Lung (tissue), 12 donors: Measurements from ENCODE around the gene ALCAM. TPM values are rescaled to one million over a fixed set of nuclear protein-coding genes. Genes with fewer than 3 reads are reported as not detected.

ENCODE experiments used
- ATAC-seq: fragments of 200-7000 bp; cut with Tn5 transposase; one replicate; pipeline ENCODE4 v1.9.1; 2020; ENCODE audit warnings: moderate number of reproducible peaks; ENCODE audit not compliant: insufficient read depth, low FRiP score
- DNase-seq, 3 donors: peaks; one replicate each; pipeline ENCODE4 v3.0.0-alpha.2; 2013 to 2017
- H3K27ac ChIP-seq, 2 donors: one replicate each; pipeline ENCODE4 v1.5.1; 2013; ENCODE audit warnings: mild to moderate bottlenecking in 2 of 2, moderate library complexity in 2 of 2, control low read depth in 1 of 2, inconsistent platforms in 1 of 2, low read depth in 1 of 2, low read length in 1 of 2
- H3K27me3 ChIP-seq, 3 donors: one replicate each; pipeline ENCODE4 v1.5.1; 2013; ENCODE audit warnings: low read length in 2 of 3; ENCODE audit not compliant: control insufficient read depth in 3 of 3, insufficient read depth in 3 of 3
- H3K36me3 ChIP-seq, 4 donors: one replicate each; pipeline ENCODE4 v1.5.1; 2013; ENCODE audit warnings: low read length in 4 of 4, mild to moderate bottlenecking in 1 of 4, moderate library complexity in 1 of 4; ENCODE audit not compliant: control insufficient read depth in 4 of 4, insufficient read depth in 4 of 4
- H3K4me1 ChIP-seq, 5 donors: one replicate each; pipeline ENCODE4 v1.5.1; 2013; ENCODE audit warnings: low read length in 5 of 5, mild to moderate bottlenecking in 2 of 5, moderate library complexity in 1 of 5; ENCODE audit not compliant: control insufficient read depth in 5 of 5, insufficient read depth in 5 of 5
- H3K4me3 ChIP-seq: one replicate; pipeline ENCODE4 v1.5.1; 2013; ENCODE audit warnings: mild to moderate bottlenecking, control low read depth, moderate library complexity
- H3K9ac ChIP-seq, 2 donors: one replicate each; pipeline ENCODE4 v1.5.1; 2013; ENCODE audit warnings: low read length in 2 of 2, control low read depth in 1 of 2; ENCODE audit not compliant: insufficient read depth in 1 of 2
- H3K9me3 ChIP-seq, 4 donors: one replicate each; pipeline ENCODE4 v1.5.1; 2013; ENCODE audit warnings: low read length in 3 of 4, mild to moderate bottlenecking in 1 of 4, moderate library complexity in 1 of 4; ENCODE audit not compliant: control insufficient read depth in 4 of 4, insufficient read depth in 3 of 4
- CTCF ChIP-seq: IDR thresholded peaks from 2 replicates; pipeline ENCODE4 v1.5.1; 2012; ENCODE audit warnings: mild to moderate bottlenecking; ENCODE audit errors: control extremely low read depth, extremely low read depth
- WGBS, 2 donors: extraction: QIAGEN DNeasy Blood & Tissue Kit; methylation state at CpG; one replicate each; pipeline ENCODE4 v1.1.7; 2013; 5-methylcytosine and 5-hydroxymethylcytosine counted together
- polyA plus RNA-seq, 2 donors: library from polyadenylated mRNA; stranded (reverse); fragments of 200-250 nt; gene quantifications; one replicate each; pipeline ENCODE4 v1.2.1, GENCODE V29; 2013
- total RNA-seq, 2 donors: library from RNA; depleted of rRNA in 1 of 2; stranded (reverse); fragments of >200 nt in 1 of 2; gene quantifications; one replicate each; pipeline ENCODE4 v1.2.1, GENCODE V29; 2014 to 2021
- donor health status: control.
- donor health status: control.
- donor health status: Bipolar disorder and iron deficiency.
- donor health status: healthy.
- donor health status: DM: yes; HTN: yes; CAD: no.

Gene ALCAM
- total and polyA plus RNA-seq, 4 donors: 55.9 to 252 (median 109) TPM

- H3K9ac ChIP-seq: no peak overlapping the region
- 65 to 84% methylated on average over 2 of the region's 2 CpGs for WGBS, 2 donors
- DNase-seq (no peak), ATAC-seq (no peak)
- H3K4me1 ChIP-seq: peaks cover 0 to 4% (median 3%) of the 10 kb centered on the region in 5 donors
- H3K27me3 ChIP-seq: no peaks in the 10 kb centered on the region
- no peak overlapping the region for H3K27ac ChIP-seq
- no peaks in the 10 kb centered on the region for H3K36me3 ChIP-seq
- H3K9me3 ChIP-seq: no peaks in the 10 kb centered on the region
- no peak overlapping the region for H3K4me3 ChIP-seq
- no peak for TF ChIP-seq CTCF
These were observed 10.3 kb upstream of the ALCAM start for GRCh38 chr3:105356396-105356795.

- H3K36me3 ChIP-seq: no peaks in the 10 kb centered on the region
- no peak overlapping the region for H3K4me3 ChIP-seq
- 81 to 92% methylated on average over 1 of the region's 1 CpG for WGBS, 2 donors
- no peak overlapping the region for H3K9ac ChIP-seq
- TF ChIP-seq CTCF: no peak
- H3K9me3 ChIP-seq: no peaks in the 10 kb centered on the region
- H3K4me1 ChIP-seq: peaks cover 0 to 4% (median 3%) of the 10 kb centered on the region in 5 donors
- no peaks in the 10 kb centered on the region for H3K27me3 ChIP-seq
- no peak for ATAC-seq
- DNase-seq: no peak
- no peak overlapping the region for H3K27ac ChIP-seq
These were observed 9.7 kb upstream of the ALCAM start for GRCh38 chr3:105356988-105357387.

- Histone ChIP-seq H3K4me1 (peaks cover 0 to 2% (median 0%) of the 10 kb centered on the region in 5 donors), H3K36me3 (no peaks in the 10 kb centered on the region), H3K4me3 (no peak overlapping the region), H3K27me3 (no peaks in the 10 kb centered on the region), H3K9ac (no peak overlapping the region), H3K27ac (no peak overlapping the region), H3K9me3 (no peaks in the 10 kb centered on the region)
- DNase-seq (no peak), ATAC-seq (no peak)
- 87 to 92% methylated on average over 5 of the region's 5 CpGs for WGBS, 2 donors
- TF ChIP-seq CTCF: no peak
These were observed 7.5 kb upstream of the ALCAM start for GRCh38 chr3:105359098-105359762.

DNA sequence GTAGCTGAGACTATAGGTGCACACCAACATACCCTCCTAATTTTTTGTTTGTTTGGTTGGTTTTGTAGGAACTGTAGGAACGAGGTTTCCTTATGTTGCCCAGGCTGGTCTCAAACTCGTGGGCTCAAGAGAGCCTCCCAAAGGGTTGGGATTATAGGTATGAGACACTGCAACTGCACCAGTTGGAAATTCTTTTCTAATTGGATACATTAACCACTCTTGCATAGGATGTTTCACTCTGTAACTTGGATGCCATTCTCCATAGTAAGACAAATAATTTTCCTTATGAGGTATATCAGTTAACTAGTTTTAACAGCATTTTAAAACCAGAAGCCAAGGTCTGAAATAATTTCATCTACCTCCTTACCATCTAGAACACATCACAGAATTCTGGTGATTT, 6.7 kb upstream of the ALCAM start:
- DNase-seq: no peak
- H3K36me3 ChIP-seq: no peaks in the 10 kb centered on the region
- no peak overlapping the region for H3K27ac ChIP-seq
- peaks cover 0 to 2% (median 0%) of the 10 kb centered on the region in 5 donors for H3K4me1 ChIP-seq
- WGBS, 2 donors: 84 to 91% methylated on average over 2 of the region's 2 CpGs
- no peak for TF ChIP-seq CTCF
- H3K4me3 ChIP-seq: no peak overlapping the region
- H3K27me3 ChIP-seq: no peaks in the 10 kb centered on the region
- H3K9me3 ChIP-seq: no peaks in the 10 kb centered on the region
- H3K9ac ChIP-seq: no peak overlapping the region
- ATAC-seq: no peak
